Endothelial cell of umbilical vein (primary cell): Measurements from ENCODE around the gene CTU1. TPM values are rescaled to one million over a fixed set of nuclear protein-coding genes. Genes with fewer than 3 reads are reported as not detected.

Experiments used
- BruUV-seq: library from RNA; stranded (reverse); fragments of 400-500 nt; replicated peaks from 2 replicates; lab custom pipeline; 2021; lab: Mats Ljungman, UMichigan
- CTCF ChIA-PET: fragments of 300-600, 350-600 bp; sonication (Branson Sonifier 250); formaldehyde crosslinking; loops from one replicate; lab custom pipeline; 2021; ENCODE audit warnings: antibody characterized with exemption, inconsistent platforms; lab: Charles Lee
- POLR2A ChIA-PET: fragments of 300-600, 350-600 bp; sonication (Branson Sonifier 250); formaldehyde crosslinking; loops from one replicate; lab custom pipeline; 2021; ENCODE audit warnings: antibody characterized with exemption, inconsistent platforms; lab: Charles Lee
- DNase-seq: peaks from one replicate; pipeline ENCODE4 v3.0.0-alpha.2; 2011; ENCODE audit warnings: low read depth, low spot score
- FAIRE-seq: peaks from 2 replicates; lab custom pipeline; 2011; peaks lifted over from hg19 to GRCh38; lab: Jason Lieb, UNC
- H2AFZ ChIP-seq: 2 replicates; pipeline ENCODE4 v1.6.0; 2012; ENCODE audit warnings: low read depth, low read length, control low read depth, inconsistent platforms
- H3K27ac ChIP-seq: 2 replicates; pipeline ENCODE4 v1.5.1; 2011; ENCODE audit warnings: low read depth, mild to moderate bottlenecking, control low read depth, low read length, moderate library complexity; ENCODE audit not compliant: insufficient read depth
- H3K27me3 ChIP-seq, 2 experiments: 2 replicates each; pipeline versions ENCODE4 v1.6.0 to v1.6.1; 2011; ENCODE audit warnings: low read length in 2 of 2, mixed read lengths in 1 of 2; ENCODE audit not compliant: control insufficient read depth in 2 of 2, insufficient read depth in 2 of 2
- H3K36me3 ChIP-seq, 2 experiments: 2 replicates in 1 of 2; 3 replicates in 1 of 2; pipeline ENCODE4 v1.5.1; 2011; ENCODE audit warnings: low read length in 2 of 2, mild to moderate bottlenecking in 1 of 2, moderate library complexity in 1 of 2; ENCODE audit not compliant: control insufficient read depth in 2 of 2, insufficient read depth in 2 of 2; ENCODE audit errors: extremely low read depth in 1 of 2
- H3K4me1 ChIP-seq: 3 replicates; pipeline ENCODE4 v1.5.1; 2011; ENCODE audit warnings: mild to moderate bottlenecking, low read length; ENCODE audit not compliant: control insufficient read depth, insufficient read depth; ENCODE audit errors: extremely low read depth
- H3K4me2 ChIP-seq: 2 replicates; pipeline ENCODE4 v1.6.1; 2011; ENCODE audit warnings: low read length, control low read depth, mixed read lengths; ENCODE audit not compliant: insufficient read depth
- H3K4me3 ChIP-seq, 3 experiments: fragments of 200-600 bp in 1 of 3; sonication (generic), shearing (Covaris generic) in 1 of 3; replicated peaks in 1 of 3; 2 replicates each; pipeline ENCODE4 v1.5.1; 2011 to 2016; ENCODE audit warnings: control low read depth in 3 of 3, low read length in 3 of 3, mild to moderate bottlenecking in 2 of 3, inconsistent platforms in 1 of 3, low read depth in 1 of 3, moderate library complexity in 1 of 3; ENCODE audit not compliant: insufficient read depth in 1 of 3
- H3K79me2 ChIP-seq: 2 replicates; pipeline ENCODE4 v1.6.0; 2012; ENCODE audit warnings: low read length, inconsistent platforms; ENCODE audit not compliant: control insufficient read depth, insufficient read depth
- H3K9ac ChIP-seq: replicated peaks from 2 replicates; pipeline ENCODE3; 2011; ENCODE audit warnings: low read length, control low read depth; ENCODE audit not compliant: insufficient read depth; ENCODE audit errors: extremely low read depth
- H3K9me1 ChIP-seq: replicated peaks from 3 replicates; pipeline ENCODE4 v1.6.0; 2011; ENCODE audit warnings: mild to moderate bottlenecking, low read length; ENCODE audit not compliant: control insufficient read depth, insufficient read depth; ENCODE audit errors: extremely low read depth
- H3K9me3 ChIP-seq: replicated peaks from 2 replicates; pipeline ENCODE4 v1.5.1; 2012; ENCODE audit warnings: low read length, inconsistent platforms; ENCODE audit not compliant: control insufficient read depth, insufficient read depth
- H4K20me1 ChIP-seq: replicated peaks from 2 replicates; pipeline ENCODE3; 2011; ENCODE audit warnings: mild to moderate bottlenecking, low read length; ENCODE audit not compliant: control insufficient read depth, insufficient read depth; ENCODE audit errors: extremely low read depth
- EZH2 ChIP-seq: IDR thresholded peaks from 2 replicates; pipeline ENCODE4 v1.6.1; 2012; ENCODE audit warnings: borderline replicate concordance, low read depth, mild to moderate bottlenecking, moderate library complexity, low read length, inconsistent platforms; ENCODE audit not compliant: severe bottlenecking
- FOS ChIP-seq: IDR thresholded peaks from 2 replicates; pipeline ENCODE4 v1.6.1; 2011; ENCODE audit warnings: mild to moderate bottlenecking, low read length, moderate library complexity, borderline replicate concordance; ENCODE audit not compliant: insufficient read depth
- GATA2 ChIP-seq: IDR thresholded peaks from 2 replicates; pipeline ENCODE4 v1.7.0; 2011; ENCODE audit warnings: low read depth, mild to moderate bottlenecking, moderate library complexity, mixed read lengths, low read length; ENCODE audit not compliant: insufficient read length, insufficient read depth
- JUN ChIP-seq: IDR thresholded peaks from 2 replicates; pipeline ENCODE4 v1.6.1; 2011; ENCODE audit warnings: borderline replicate concordance, low read depth; ENCODE audit not compliant: insufficient read length, insufficient read depth
- MYC ChIP-seq: IDR thresholded peaks from one replicate; pipeline ENCODE4 v1.6.1; 2011; ENCODE audit warnings: mild to moderate bottlenecking, low read depth, low read length
- POLR2A ChIP-seq: IDR thresholded peaks from 2 replicates; pipeline ENCODE4 v1.6.1; 2012; ENCODE audit warnings: low read depth, mild to moderate bottlenecking, control low read depth, low read length
- POLR2AphosphoS5 ChIP-seq: IDR thresholded peaks from 2 replicates; pipeline ENCODE4 v1.6.1; 2012; ENCODE audit warnings: low read depth, mild to moderate bottlenecking, control low read depth, low read length, moderate library complexity; ENCODE audit not compliant: insufficient read depth
- dilution Hi-C: fragments of 300-500 bp; cut with MboI; formaldehyde crosslinking; loops from one replicate; pipeline ENCODE4 v1.15.0; 2019; ENCODE audit warnings: low sequenced_read_pairs; ENCODE audit not compliant: extremely low pct_ligation_motif_present
- intact Hi-C: fragments of 100-400 bp; cut with micrococcal nuclease; formaldehyde crosslinking; loops from one replicate; pipeline ENCODE4 v1.10.0; 2022
- polyA plus RNA-seq, 4 experiments: library from polyadenylated mRNA; depleted of rRNA in 3 of 4; stranded (reverse) in 3 of 4; unstranded in 1 of 4; fragments of >200 nt; gene quantifications; 2 replicates each; pipeline versions ENCODE4 v1.2.1 to v1.2.3, GENCODE V29; 2011 to 2012; ENCODE audit warnings: missing spikeins in 1 of 4
- total RNA-seq: library from RNA; stranded (reverse); gene quantifications from 2 replicates; pipeline ENCODE4 v1.2.3, GENCODE V29; 2021
- TF ChIP-seq, protein P1 (sequence below): IDR thresholded peaks from 2 replicates; pipeline ENCODE4 v1.6.1; 2011; ENCODE audit not compliant: insufficient read depth, insufficient read length
- TF ChIP-seq, protein P2 (sequence below), 2 donors: IDR thresholded peaks; 1 replicate in 1 of 2; 2 replicates in 1 of 2; pipeline ENCODE4 v1.5.1; 2011; ENCODE audit warnings: low read length in 2 of 2, mild to moderate bottlenecking in 2 of 2, moderate library complexity in 2 of 2, control low read depth in 1 of 2, inconsistent platforms in 1 of 2, low read depth in 1 of 2; ENCODE audit not compliant: insufficient read depth in 1 of 2; ENCODE audit errors: extremely low read depth in 1 of 2

Gene CTU1
- total and polyA plus RNA-seq, 2 donors (not counting 3 experiments of a cell fraction or from before 2014, with no cell fraction given) = 6.1 to 8.7 TPM

DNA sequence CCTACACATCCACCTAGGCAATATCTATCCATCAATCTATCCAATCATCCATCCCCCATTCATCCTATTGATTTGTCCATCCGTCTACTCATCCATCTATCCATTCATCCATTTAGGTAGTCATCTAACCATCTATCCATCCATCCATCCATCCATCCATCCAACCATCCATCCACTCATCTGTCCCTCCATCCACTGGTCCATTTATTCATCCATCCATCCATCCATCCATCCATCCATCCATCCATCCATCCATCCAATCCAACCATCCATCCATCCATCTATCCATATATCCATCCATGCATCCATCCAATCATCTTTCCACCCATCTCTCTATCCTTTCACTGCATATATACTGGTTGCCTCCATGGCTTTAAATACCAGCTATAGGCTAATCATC lies 47.2 kb downstream of the CTU1 start:
- Histone ChIP-seq H3K4me1 (no peaks in the 10 kb centered on the region), H3K9me3 (no peaks in the 10 kb centered on the region), H3K79me2 (no peaks in the 10 kb centered on the region), H3K27me3 (no peaks in the 10 kb centered on the region), H3K27ac (no peak overlapping the region), H3K9me1 (no peaks in the 10 kb centered on the region), H3K9ac (no peak overlapping the region), H3K36me3 (no peaks in the 10 kb centered on the region), H2AFZ (no peak overlapping the region), H3K4me2 (no peak overlapping the region), H3K4me3 (no peak overlapping the region), H4K20me1 (no peaks in the 10 kb centered on the region)
- FAIRE-seq (no peak), DNase-seq (no peak)
- no TSS peak for BruUV-seq
- no peak for TF ChIP-seq POLR2AphosphoS5
- TF ChIP-seq JUN = no peak
- no peak for TF ChIP-seq POLR2A
- no peak for TF ChIP-seq FOS
- no peak for TF ChIP-seq EZH2
- TF ChIP-seq, protein P1, sequence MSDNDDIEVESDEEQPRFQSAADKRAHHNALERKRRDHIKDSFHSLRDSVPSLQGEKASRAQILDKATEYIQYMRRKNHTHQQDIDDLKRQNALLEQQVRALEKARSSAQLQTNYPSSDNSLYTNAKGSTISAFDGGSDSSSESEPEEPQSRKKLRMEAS = no peak
- TF ChIP-seq MYC = no peak
- TF ChIP-seq GATA2 = no peak
- TF ChIP-seq, protein P2, sequence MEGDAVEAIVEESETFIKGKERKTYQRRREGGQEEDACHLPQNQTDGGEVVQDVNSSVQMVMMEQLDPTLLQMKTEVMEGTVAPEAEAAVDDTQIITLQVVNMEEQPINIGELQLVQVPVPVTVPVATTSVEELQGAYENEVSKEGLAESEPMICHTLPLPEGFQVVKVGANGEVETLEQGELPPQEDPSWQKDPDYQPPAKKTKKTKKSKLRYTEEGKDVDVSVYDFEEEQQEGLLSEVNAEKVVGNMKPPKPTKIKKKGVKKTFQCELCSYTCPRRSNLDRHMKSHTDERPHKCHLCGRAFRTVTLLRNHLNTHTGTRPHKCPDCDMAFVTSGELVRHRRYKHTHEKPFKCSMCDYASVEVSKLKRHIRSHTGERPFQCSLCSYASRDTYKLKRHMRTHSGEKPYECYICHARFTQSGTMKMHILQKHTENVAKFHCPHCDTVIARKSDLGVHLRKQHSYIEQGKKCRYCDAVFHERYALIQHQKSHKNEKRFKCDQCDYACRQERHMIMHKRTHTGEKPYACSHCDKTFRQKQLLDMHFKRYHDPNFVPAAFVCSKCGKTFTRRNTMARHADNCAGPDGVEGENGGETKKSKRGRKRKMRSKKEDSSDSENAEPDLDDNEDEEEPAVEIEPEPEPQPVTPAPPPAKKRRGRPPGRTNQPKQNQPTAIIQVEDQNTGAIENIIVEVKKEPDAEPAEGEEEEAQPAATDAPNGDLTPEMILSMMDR (IDR thresholded peaks at IDR 0.05; ENCODE audit: extremely low read depth in 1 of 2, insufficient read depth in 1 of 2, low read depth in 1 of 2, low read length in 2 of 2) = no peak
- POLR2A ChIA-PET = no interaction called here
- intact Hi-C loops (no loop called here), dilution Hi-C loops (no loop called here)
- CTCF ChIA-PET = interaction anchor here (0.5 kb wide), 1 partner anchor 386 kb away, joined by 3 read pairs; no protein-coding TSS in a partner anchor
